Measurements from ENCODE around the gene FEZF1. TPM values are rescaled to one million over a fixed set of nuclear protein-coding genes. Genes with fewer than 3 reads are reported as not detected.

The FEZF1 gene
- total RNA-seq, 2 experiments from 2014 or later = not detected

GRCh38 chr7:122307228-122307621 is 2.7 kb upstream of the FEZF1 start:
- H3K27ac Mint-ChIP-seq = no peak overlapping the region
- ATAC-seq (no peak), DNase-seq (no peak)
- H3K9me3 Mint-ChIP-seq = no peaks in the 10 kb centered on the region
- peaks cover 1% of the 10 kb centered on the region for H3K36me3 Mint-ChIP-seq (ENCODE audit: low read depth)
- peaks cover 4% of the 10 kb centered on the region for H3K4me1 Mint-ChIP-seq (ENCODE audit: low read depth)
- POLR2A ChIA-PET = no interaction called here
- intact Hi-C loops (cut with micrococcal nuclease) = no loop called here
- H3K27me3 Mint-ChIP-seq = peaks cover 78% of the 10 kb centered on the region
- TF ChIP-seq CTCF (IDR thresholded peaks at IDR 0.05) = no peak
- H3K4me3 Mint-ChIP-seq = no peak overlapping the region
- CTCF ChIA-PET = no interaction called here

- H3K36me3 Mint-ChIP-seq (ENCODE audit: low read depth) = peaks cover 1% of the 10 kb centered on the region
- peaks cover 79% of the 10 kb centered on the region for H3K27me3 Mint-ChIP-seq
- intact Hi-C loops (cut with micrococcal nuclease) = no loop called here
- no peak for TF ChIP-seq CTCF (IDR thresholded peaks at IDR 0.05)
- ATAC-seq (no peak), DNase-seq (no peak)
- ChIA-PET POLR2A (no interaction called here), CTCF (no interaction called here)
- peaks cover 4% of the 10 kb centered on the region for H3K4me1 Mint-ChIP-seq (ENCODE audit: low read depth)
- H3K4me3 Mint-ChIP-seq = no peak overlapping the region
- no peaks in the 10 kb centered on the region for H3K9me3 Mint-ChIP-seq
- no peak overlapping the region for H3K27ac Mint-ChIP-seq
These were observed 2.0 kb upstream of the FEZF1 start for GRCh38 chr7:122306320-122307227.

GRCh38 chr7:122305475-122306319 is 1.1 kb upstream of the FEZF1 start:
- Mint-ChIP-seq H3K4me3 (no peak overlapping the region), H3K4me1 (ENCODE audit: low read depth) (peaks cover 4% of the 10 kb centered on the region), H3K27me3 (peaks cover 80% of the 10 kb centered on the region), H3K36me3 (ENCODE audit: low read depth) (peaks cover 1% of the 10 kb centered on the region), H3K27ac (no peak overlapping the region), H3K9me3 (no peaks in the 10 kb centered on the region)
- CTCF ChIA-PET = no interaction called here
- POLR2A ChIA-PET = no interaction called here
- ATAC-seq = no peak
- TF ChIP-seq CTCF (IDR thresholded peaks at IDR 0.05) = no peak
- no peak for DNase-seq
- intact Hi-C loops (cut with micrococcal nuclease) = no loop called here

GRCh38 chr7:122304996-122305421 is 459 bp upstream of the FEZF1 start:
- no peak for DNase-seq

More at GRCh38 chr7:122304996-122305421, 459 bp upstream of the FEZF1 start:
- Mint-ChIP-seq H3K4me1 (ENCODE audit: low read depth) (peaks cover 4% of the 10 kb centered on the region), H3K36me3 (ENCODE audit: low read depth) (peaks cover 1% of the 10 kb centered on the region), H3K4me3 (no peak overlapping the region), H3K27ac (no peak overlapping the region), H3K9me3 (no peaks in the 10 kb centered on the region), H3K27me3 (peaks cover 83% of the 10 kb centered on the region)
- intact Hi-C loops (cut with micrococcal nuclease) = no loop called here
- ChIA-PET POLR2A (no interaction called here), CTCF (no interaction called here)
- ATAC-seq = no peak
- TF ChIP-seq CTCF (IDR thresholded peaks at IDR 0.05) = no peak

All from activated CD8-positive, alpha-beta T cell treated with anti-CD3 and anti-CD28 coated beads for 36 hours (primary cell).